NCI-H510A (cell line): ENCODE results near the gene RNF144A.
"Not testable (repeated sequence)": the region's sequence is repeated elsewhere in the genome, so short reads cannot be mapped to it uniquely, and the experiment has no call there.

Source experiments
- DNase-seq: peaks from one replicate; lab custom pipeline; 2025; lab: John Stamatoyannopoulos, UW

Gene RNF144A

DNA sequence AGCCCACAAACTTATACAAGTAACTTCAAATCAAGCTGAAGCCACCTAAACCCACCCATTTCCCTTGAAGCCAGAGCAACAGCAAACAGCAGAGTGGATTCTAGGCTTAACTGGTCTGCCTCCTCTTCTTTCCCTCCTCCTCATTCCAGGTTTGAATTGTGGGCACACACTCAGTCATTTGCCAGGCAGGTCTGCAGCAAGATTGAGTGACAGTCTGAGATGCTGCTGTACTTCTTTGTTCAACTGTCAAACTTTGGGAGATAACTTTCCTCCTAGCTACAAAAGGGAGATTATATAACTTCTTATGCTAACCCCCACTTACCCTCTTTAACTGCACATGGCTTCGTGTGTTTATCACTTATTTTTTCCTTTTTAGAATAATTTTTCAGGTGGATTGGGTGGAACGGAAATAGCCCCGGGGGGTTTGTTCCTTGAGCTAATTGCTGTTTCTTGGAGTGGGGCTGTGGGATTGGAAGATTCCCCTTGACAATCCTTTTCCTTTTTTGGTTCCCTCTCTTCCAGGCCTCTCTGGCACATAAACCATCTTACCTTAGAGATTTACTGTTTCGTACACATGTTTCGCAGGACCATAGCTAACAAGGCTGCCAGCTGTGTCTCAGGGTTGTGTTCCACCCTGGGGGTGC is 55.0 kb downstream of the RNF144A start:
- no peak for DNase-seq

DNA sequence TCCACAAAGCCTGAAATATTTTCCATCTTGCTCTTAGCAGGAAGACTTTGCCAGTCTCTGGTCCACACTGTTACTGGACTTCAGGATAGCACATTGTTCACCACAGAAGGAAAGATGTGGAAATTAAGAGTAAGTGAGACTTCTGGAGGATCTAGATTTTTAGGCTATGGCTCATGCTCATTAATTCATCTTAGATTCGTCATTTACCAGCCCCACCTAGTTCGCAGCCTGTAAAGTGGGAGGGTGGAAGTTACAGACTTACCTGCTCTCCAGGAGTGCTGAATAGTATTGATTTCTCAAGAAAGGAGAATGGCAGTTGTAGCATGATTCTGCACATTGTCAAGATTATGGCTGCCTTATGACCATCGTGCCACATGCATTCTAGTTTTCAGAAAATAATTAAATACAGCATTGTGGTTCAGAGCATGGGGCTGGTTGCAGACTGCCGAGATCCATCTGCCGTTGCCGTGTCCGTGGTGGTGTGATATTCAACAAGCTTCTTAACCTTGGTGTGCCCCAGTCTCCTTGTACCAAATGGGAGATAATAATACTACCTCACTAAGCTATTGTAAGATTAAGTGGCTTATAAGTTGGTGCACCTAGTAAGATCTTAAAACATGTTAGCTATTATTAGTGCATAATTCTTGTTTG is 56.8 kb downstream of the RNF144A start:
- DNase-seq: no peak

DNA sequence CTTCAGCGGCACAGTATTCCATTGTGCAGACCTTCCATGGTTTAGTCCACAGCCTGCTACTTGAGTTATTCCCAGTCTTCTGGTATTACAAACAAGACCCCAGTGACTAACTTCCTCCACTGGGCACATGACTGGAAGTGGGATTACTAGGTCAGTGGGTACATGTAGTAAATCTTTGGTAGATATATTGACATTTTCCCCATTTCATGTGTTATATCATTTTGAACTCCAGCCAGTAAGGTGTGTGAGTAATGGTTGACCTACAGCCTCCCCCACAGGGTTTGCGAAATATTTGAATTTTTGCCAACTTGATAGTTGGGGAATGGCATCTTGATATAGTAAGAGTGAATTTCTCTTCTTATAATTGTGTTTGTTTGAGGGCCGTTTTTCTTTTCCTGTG is 58.8 kb downstream of the RNF144A start:
- DNase-seq: no peak

DNA sequence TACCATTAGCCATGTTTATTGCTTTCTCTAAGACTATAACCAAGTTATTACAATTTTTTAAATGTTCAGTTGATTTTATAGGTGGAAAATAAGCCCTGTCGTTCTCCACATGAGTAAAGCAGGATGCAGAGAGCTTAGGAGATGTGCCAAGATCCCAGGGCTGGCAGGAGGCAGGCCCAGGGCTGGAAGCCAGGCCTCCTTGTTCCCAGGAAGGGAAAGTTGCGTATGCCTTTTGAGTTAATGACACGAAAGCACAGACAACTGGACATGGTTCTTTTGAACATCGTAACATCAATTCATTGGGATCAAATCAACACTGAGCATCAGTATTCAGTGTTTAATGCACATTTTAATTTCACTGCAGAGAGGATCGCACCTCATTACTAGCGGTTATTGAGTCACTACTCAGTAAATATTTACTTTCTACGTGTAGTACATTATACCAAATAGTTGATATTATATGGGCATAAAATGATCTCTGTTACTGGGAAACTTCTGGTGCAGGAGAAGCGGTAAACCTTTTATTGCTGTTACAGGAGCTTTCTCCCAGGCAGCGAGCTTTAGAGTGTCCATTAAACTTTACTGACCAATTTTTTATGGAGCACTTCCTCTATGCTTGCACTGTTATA is 60.0 kb downstream of the RNF144A start:
- DNase-seq: no peak

DNA sequence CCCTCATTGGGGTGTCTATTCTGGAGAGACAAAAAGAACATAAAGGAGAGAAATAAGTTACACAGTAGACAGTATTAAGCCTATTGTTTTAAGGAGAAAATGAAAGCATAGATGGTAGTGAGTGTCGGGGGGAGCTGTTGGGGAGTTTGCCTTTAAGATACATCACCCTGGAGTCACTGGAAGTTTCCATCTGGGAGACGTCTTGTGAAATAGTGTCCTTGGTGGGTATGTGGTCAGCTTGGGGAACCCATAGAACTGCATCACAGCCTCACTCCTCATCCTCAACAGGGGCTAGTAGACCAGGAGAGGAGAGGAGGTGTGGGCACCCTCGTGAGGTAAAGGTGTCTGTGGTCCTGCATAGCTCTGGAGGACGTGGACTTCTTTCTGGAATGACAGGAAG is 60.6 kb downstream of the RNF144A start:
- no peak for DNase-seq

DNA sequence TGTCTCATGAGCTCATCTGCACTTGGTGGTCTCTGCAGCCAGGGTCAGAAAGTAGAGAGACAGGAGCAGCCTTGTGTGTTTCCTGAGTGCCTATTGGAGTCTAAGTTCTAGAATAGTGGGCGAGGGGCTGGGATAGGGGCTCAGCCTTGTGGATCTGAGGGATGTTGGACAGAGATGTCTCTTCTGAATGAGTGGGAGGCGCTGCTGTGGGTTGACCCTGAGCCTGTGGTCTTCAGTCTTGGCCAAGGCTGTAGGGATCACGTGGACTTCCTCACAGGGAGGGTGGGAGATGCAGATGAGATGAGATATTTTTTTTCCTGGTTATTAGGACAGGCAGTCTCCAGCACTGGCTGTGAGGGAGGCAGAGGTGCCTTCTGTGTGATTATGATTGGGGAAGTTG is 61.8 kb downstream of the RNF144A start:
- no peak for DNase-seq

DNA sequence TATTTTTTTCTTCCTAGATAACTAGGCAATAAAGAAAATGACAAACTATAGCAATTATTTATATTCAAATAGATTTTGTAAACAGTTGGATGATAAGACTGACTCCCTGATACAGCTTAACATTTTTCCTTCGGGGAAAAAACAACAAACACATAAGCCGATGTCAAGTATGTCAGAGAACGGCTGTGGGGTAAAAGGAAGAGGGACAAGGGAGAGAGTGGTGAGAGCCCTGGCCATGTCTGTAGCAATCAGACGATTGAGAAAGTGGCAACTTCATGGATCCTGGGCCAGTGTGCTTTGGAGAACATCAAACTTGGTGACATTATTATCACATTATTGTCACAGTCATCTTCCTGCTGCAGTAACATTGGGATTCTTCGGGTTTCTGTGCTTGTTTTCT is 65.2 kb downstream of the RNF144A start:
- no peak for DNase-seq

DNA sequence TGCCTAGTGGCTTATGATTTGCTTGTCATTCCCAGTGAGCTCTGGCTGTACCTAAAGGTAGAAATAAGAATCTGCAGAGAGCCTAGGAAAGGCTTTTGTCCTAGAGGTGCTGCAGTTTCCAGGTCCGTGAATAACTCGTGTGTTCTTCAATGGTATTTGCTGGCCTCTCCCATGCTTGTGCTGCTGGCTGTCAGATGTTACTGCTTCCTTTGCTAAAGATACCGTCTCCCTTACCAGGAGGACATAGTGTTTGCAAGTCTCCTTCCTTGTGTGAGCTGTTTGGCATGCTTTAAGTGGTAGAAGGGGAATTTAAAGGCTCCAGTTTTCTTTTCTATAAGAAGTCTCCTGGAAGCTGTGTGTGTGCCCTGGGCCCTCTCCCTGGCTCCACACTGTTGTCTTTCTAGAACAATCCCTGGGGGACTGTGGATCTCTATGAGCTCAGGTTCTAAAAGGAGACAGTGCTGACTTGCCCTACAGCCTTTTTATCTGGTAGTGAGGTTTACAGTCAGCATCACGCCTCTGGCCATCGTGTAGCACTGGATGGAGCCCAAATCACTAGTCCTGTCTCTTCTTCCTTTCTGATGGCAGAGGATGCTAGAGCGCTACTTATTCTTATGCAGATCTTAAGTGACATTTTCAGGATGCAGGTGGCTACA is 65.8 kb downstream of the RNF144A start:
- DNase-seq: no peak

DNA sequence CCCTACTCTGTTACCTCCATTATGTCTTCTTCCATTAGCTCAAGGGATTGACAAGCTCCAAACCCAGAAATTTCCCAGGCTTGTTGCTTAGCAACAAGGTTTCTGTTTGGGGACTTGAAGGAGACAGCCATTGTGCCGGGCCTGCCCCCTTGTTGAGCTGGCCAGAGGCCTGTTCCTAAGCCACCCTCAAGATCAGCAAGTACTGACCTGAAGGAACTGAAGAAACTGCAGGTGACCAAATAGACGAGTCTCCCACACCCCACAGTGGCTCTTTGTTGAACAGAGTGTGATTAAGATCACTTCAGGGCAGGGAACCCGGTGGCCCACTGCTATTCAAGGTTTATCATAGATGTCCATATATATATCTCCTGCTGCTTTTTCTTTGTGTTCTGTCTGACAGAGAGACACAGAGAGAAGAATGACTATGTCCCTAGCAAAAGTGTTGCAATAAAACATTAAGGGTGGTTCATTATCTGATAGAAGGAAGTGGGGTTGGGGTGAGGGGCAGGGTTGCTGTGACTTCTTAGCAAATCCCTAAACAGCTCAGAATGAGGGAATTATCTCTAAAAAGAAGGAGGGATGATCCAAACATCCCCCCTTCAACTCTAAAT is 69.2 kb downstream of the RNF144A start:
- DNase-seq: no peak

DNA sequence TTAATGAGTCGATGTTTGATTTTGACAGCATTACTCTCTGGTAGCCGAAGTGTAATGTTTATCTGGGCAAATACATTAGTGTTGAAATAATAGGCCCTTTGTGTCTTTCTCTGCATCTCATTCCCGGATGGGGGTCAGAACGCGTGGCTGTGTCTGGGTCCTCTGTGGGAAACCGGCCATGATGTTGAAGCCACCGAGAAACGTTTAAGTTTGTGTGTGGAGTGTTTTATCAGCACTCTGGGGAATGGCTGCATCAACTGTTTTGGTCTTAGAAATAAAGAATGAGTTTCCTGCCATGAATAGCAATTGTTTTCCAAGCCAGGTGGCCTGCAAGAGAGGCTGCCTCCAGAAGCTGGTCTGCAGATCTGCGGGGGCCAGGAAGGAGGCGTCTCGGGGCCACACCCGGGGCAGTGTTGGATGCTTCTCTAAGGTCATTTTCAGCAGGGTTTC is 69.7 kb downstream of the RNF144A start:
- no peak for DNase-seq

DNA sequence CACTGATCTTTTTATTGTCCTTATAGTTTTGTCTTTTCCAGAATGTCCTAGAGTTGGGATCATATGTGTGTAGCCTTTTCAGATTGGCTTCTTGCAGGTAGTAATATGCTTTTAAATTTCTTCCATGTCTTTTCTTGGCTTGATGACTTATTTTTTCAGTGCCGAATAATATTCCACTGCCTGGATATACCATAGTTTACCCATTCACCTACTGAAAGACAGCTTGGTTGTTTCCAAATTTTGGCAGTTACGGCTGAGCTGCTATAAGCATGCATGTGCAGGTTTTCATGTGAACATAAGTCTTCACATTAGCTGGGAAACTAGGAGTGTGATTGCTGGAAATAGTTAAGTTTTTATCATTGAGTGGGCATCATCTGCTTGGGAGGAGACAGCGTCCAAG is 73.7 kb downstream of the RNF144A start:
- no peak for DNase-seq

DNA sequence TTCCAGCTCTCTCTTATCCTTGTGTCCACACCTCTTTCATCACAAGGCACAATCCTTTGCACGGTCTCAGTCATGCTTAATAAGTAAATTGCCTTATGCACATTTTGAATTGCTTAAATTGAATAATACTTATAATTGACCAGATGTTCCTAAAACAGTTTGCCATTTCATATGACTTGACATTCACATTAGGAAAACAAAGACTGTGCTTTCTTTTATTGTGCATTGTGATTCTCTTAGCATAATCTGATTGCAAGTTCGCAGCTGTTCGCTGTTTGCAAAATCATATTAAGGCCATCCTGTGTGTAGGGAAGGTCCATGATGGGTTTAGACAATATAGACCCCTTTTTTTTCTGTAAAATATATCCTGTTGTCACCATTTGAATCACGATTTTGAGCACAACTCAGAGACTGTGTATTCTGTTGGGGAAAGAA is 75.6 kb downstream of the RNF144A start:
- no peak for DNase-seq

DNA sequence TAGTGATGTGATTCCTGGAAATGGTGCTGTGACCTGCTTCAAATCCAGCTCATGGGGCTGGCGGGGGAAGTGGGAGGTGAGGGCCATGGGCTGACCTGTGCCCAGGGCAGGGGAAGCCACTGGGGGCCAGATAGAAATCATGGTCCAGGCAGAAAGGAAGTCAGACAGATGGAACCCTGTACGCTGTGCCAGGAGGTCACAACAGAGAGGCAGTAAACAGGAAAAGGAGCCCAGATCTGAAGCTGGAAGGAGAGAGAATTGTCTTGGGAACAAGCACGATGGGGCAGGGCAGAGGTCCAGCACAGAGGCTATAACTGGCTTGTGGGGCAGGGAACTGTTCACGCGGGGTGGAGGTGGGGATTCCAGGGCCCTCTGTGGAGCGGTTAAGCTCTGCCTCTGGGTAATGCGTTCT is 76.0 kb downstream of the RNF144A start:
- no peak for DNase-seq

DNA sequence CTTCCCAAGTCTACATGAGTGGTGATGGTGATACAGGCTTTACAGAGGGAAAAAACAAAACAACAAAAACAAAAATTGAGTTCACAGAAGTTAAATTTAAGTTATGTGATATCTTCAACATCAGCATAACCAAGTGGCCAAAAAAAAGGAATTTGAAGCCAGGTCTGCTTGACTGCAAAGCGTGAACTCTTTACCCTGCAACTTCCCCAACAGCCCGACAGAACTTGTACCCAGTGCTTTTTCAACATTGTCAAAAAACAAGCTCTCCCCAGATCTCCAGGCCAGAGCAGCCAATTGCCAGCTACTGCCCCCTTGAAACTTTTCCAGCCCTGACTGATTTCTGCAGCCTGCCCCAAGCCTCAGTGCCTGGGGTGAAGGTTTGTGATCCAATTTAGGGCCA is 76.7 kb downstream of the RNF144A start:
- DNase-seq: no peak

DNA sequence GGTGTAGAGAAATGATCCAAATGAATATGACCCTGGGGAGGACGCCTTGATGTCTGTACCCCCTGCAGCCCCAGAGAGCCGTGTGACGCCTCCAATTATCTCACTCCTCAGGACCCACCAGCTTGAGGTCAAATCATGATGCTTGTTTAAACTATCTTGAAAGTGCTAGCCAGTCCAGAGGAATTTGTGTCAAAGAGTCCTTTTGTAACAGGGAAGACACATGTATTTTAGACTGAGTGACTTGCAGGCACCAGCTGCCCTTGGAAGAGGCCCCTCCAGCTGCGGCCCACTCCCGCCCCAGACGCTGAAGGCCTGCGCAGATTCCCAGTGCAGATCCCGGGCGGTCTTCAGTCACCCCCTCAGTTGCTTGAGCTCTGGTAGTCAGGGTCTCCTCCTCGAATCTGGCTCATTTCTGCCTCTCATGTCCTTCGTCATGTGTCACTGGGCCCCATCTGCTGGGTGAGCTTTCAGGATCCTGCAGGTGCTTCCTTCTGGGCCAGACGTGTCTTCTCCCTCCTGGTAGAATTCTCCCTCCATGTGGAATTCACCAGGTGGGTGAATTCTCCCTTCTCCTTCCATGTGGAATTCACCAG is 77.4 kb downstream of the RNF144A start:
- no peak for DNase-seq

DNA sequence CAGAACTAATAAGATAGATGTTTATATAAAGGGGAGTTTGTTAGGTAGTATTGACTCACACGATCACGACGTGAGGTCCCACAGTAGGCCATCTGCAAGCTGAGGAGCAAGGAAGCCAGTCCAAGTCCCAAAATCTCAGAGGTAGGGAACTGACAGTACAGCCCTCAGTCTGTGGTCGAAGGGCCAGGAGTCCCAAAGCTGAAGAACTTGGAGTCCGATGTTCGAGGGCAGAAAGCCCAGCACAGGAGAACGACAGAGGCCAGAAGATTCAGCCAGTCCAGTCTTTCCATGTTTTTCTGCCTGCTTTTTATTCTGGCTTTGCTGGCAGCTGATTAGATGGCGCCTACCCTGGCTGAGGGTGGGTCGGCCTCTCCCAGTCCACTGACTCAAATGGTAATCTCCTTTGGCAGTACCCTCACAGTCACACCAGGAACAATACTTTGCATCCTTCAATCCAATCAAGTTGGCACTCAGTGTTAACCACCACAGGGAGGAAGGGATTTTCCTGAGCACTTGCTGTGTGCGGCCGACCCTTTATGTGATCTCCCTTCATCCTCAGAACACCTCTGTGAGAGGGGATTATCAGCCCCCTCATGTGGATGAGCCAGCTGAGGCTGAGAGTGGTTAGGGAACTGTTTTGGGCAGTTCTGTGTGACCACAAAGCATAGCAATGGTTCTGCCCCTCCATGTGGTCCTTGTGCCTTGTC is 78.3 kb downstream of the RNF144A start:
- DNase-seq: no peak

DNA sequence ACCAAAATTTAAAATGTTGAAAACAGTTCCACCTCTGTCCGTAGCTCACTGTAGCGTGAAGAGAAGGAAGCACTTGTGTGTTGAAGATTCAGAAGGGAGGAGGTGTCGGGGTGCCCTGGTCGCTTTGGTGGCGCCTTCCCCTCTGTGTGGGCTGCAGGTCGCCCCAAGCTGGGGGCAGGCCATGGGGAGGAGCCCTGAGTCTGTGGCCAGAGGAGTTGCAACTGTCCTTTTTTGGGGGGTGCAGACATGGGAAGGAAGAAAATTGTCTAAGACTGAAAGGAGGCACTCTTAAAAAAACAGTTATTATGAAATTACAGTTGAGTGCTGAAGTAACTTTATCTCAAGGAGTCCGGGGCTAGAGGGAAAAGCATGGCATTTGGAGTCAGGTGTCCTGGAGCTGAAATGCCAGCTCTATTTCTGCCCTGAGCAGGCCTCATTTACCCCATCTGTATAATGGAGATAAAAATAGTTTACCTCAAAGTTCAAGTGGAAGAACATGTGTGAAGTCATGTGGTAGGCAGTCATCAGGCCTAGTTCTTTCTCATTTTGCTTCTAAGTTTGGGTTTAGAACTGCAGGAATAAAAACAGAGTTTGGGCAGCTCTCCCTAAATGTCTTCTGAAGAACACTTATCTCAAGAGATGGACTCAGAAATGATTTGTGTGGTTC is 82.1 kb downstream of the RNF144A start:
- no peak for DNase-seq

DNA sequence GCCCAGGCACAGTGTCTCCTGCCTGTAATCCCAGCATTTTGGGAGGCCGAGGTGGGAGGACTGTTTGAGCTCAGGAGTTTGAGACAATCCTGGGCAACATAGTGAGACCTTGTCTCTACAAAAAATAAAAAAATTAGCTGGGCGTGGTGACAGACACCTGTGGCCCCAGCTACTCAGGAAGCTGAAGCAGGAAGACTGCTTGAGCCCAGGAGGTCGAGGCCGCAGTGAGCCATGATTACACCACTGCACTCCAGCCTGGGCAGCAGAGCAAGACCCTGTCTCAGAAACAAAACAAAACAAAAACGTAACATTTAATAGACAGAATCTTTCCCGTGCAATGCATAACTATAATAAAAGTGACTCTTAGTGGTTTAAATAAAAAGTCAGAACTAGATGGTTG is 84.2 kb downstream of the RNF144A start:
- DNase-seq: not testable (repeated sequence)

DNA sequence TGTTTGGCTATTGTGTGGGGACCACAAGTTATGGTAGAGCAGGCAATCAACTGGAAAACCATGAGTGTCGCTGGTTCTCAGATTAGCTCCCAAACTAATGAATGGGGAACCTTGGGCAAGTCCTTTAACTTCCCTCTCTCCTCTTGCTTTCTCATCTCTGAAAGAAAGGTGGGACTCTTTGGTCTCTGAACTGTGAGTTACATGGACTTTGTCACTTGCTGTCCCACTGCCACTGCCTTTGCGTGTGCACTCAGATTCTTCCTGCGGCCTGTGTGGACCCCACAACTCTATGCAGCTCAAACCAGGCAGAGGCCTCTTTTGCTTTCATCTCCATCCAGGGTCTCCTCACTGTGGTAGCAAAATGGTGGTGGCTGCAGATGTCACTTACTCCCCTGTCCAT is 86.7 kb downstream of the RNF144A start:
- DNase-seq: no peak

DNA sequence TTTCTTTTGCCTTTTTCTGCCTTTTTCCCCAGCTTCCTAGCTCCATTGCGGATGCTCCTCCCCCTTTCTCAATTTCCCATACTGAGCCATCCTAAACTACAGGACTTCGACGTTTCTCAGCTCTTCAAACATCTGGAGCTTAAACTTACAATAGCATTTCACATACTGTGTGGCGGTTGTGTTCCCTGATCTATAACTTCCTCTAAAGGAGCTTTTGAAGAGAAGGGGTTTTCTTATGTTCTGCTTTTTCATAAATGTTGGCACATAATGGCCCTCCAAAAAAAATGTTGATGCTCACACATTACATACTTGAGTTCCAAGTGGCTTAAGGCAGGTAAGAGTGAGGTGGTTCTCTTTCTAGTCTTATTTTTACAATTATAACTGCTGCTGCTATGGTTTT is 87.4 kb downstream of the RNF144A start:
- DNase-seq: no peak

DNA sequence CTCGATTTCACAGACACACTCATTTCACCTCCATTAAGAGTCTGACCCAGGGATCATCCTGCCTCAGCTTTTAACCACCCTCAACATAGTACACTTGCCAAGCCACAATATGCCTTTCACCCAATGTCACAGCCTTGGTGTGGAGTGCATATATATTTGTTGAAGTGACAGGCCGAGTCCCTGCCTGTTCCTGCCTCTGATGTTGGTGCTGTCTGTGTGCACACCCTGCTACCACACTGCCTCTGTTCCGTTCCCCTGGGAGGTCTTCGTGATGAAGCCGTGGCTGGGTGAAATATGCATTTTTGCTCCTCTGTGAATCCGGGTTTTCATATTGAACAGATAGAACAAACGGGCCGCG is 90.3 kb downstream of the RNF144A start:
- DNase-seq: no peak
